K562 (cell line): ENCODE results near the gene PELI1. TPM values are rescaled to one million over a fixed set of nuclear protein-coding genes. Genes with fewer than 3 reads are reported as not detected.

Source experiments
- ATF7 ChIP-seq: fragments of 450-650 bp; IDR thresholded peaks from 2 replicates; pipeline ENCODE4 v1.7.1; 2014; ENCODE audit warnings: mild to moderate bottlenecking, moderate library complexity
- BMI1 ChIP-seq: fragments of 150-350 bp; IDR thresholded peaks from 2 replicates; pipeline ENCODE4 v1.6.1; 2014; ENCODE audit warnings: low read length
- CAMTA2 ChIP-seq: fragments of 250-450 bp; sonication (Bioruptor Pico); conservative IDR thresholded peaks from 2 replicates; pipeline ENCODE4 v1.5.1; 2022
- CEBPG ChIP-seq, 3 experiments: fragments of 200-800 bp in 1 of 3; sonication (Bioruptor generic) in 1 of 3; sonication (generic) in 1 of 3; formaldehyde crosslinking in 1 of 3; IDR thresholded peaks in 2 of 3; conservative IDR thresholded peaks in 1 of 3; 2 replicates each; pipeline versions ENCODE4 v1.6.1 to v1.8.0; 2016 to 2022; ENCODE audit warnings: missing compliant biosample characterization in 2 of 3, missing genetic modification characterization in 2 of 3, mild to moderate bottlenecking in 1 of 3, missing genetic modification reagents in 1 of 3
- EP300 ChIP-seq: IDR thresholded peaks from 2 replicates; pipeline ENCODE4 v1.6.1; 2012; ENCODE audit warnings: low read length, improper control_type of control experiment
- ETS2 ChIP-seq: IDR thresholded peaks from 2 replicates; pipeline ENCODE4 v1.6.1; 2016; ENCODE audit warnings: borderline replicate concordance, missing genetic modification characterization, mild to moderate bottlenecking, moderate library complexity, missing compliant biosample characterization; ENCODE audit not compliant: poor library complexity, severe bottlenecking
- IRF9 ChIP-seq: fragments of 450-650 bp; IDR thresholded peaks from 2 replicates; pipeline ENCODE4 v1.6.1; 2016; ENCODE audit warnings: missing biosample characterization, missing genetic modification characterization
- KLF10 ChIP-seq: fragments of 250-450 bp; sonication (Bioruptor Pico); IDR thresholded peaks from 2 replicates; pipeline ENCODE4 v1.6.1; 2021; ENCODE audit warnings: matching md5 sums
- MTA3 ChIP-seq: fragments of 450-650 bp; formaldehyde crosslinking; IDR thresholded peaks from 2 replicates; pipeline ENCODE4 v1.6.1; 2017; ENCODE audit warnings: mild to moderate bottlenecking, borderline replicate concordance
- NR2F6 ChIP-seq: fragments of 450-650 bp; formaldehyde crosslinking; IDR thresholded peaks from 2 replicates; pipeline ENCODE4 v1.4.0; 2020; ENCODE audit warnings: mild to moderate bottlenecking
- PTTG1 ChIP-seq: fragments of 450-650 bp; IDR thresholded peaks from 2 replicates; pipeline ENCODE4 v1.6.1; 2016; ENCODE audit warnings: low read depth, mild to moderate bottlenecking, missing genetic modification characterization, missing compliant biosample characterization
- RHOXF2B ChIP-seq: fragments of 250-450 bp; sonication (Bioruptor Pico); conservative IDR thresholded peaks from 2 replicates; pipeline ENCODE4 v1.5.1; 2021
- TOE1 ChIP-seq, 2 experiments: fragments of 450-650 bp in 1 of 2; sonication (generic) in 1 of 2; formaldehyde crosslinking in 1 of 2; IDR thresholded peaks; 2 replicates each; pipeline versions ENCODE4 v1.7.1 to v1.8.0; 2016 to 2022; ENCODE audit warnings: borderline replicate concordance in 2 of 2, mild to moderate bottlenecking in 2 of 2, antibody characterized with exemption in 1 of 2, inconsistent platforms in 1 of 2, low read depth in 1 of 2, missing genetic modification reagents in 1 of 2, moderate library complexity in 1 of 2
- ZNF140 ChIP-seq: fragments of 250-450 bp; sonication (Bioruptor Pico); IDR thresholded peaks from 2 replicates; pipeline ENCODE4 v1.8.0; 2021; ENCODE audit warnings: moderate library complexity, mild to moderate bottlenecking, inconsistent platforms
- polyA plus RNA-seq, 8 experiments: library from polyadenylated mRNA; depleted of rRNA in 4 of 8; stranded (reverse) in 5 of 8; unstranded in 3 of 8; fragments of >200 nt; fragmentation: Nextera tagmentation in 2 of 8; fragmentation: Illumina TruSeq in 1 of 8; extraction: Ambion mirVana in 2 of 8; extraction: Trizol in 1 of 8; gene quantifications; 2 replicates each; pipeline versions ENCODE4 v1.2.1 to v1.2.3, GENCODE V29; 2011 to 2014; ENCODE audit warnings: inconsistent platforms in 1 of 8, missing spikeins in 1 of 8
- total RNA-seq, 7 experiments: library from RNA; depleted of rRNA in 6 of 7; stranded (reverse); fragments of >200 nt in 6 of 7; fragmentation: Illumina TruSeq in 2 of 7; extraction: Trizol in 2 of 7; gene quantifications; 2 replicates each; pipeline versions ENCODE4 v1.2.1 to v1.2.3, GENCODE V29; 2011 to 2021; ENCODE audit warnings: low replicate concordance in 1 of 7
- TF ChIP-seq, protein P1 (sequence below): fragments of 200-800 bp; sonication (Bioruptor generic); IDR thresholded peaks from 2 replicates; pipeline ENCODE4 v1.6.1; 2016; ENCODE audit warnings: missing genetic modification characterization, missing compliant biosample characterization
- TF ChIP-seq, protein P2 (sequence below): sonication (generic); formaldehyde crosslinking; IDR thresholded peaks from 2 replicates; pipeline ENCODE4 v1.8.0; 2023; ENCODE audit warnings: mild to moderate bottlenecking, missing genetic modification reagents

PELI1 gene
- total and polyA plus RNA-seq, 9 of the 15 experiments (the other 6 are each of a cell fraction or from before 2014, with no cell fraction given), result 3.3 to 19.2 (median 12.5) TPM

DNA sequence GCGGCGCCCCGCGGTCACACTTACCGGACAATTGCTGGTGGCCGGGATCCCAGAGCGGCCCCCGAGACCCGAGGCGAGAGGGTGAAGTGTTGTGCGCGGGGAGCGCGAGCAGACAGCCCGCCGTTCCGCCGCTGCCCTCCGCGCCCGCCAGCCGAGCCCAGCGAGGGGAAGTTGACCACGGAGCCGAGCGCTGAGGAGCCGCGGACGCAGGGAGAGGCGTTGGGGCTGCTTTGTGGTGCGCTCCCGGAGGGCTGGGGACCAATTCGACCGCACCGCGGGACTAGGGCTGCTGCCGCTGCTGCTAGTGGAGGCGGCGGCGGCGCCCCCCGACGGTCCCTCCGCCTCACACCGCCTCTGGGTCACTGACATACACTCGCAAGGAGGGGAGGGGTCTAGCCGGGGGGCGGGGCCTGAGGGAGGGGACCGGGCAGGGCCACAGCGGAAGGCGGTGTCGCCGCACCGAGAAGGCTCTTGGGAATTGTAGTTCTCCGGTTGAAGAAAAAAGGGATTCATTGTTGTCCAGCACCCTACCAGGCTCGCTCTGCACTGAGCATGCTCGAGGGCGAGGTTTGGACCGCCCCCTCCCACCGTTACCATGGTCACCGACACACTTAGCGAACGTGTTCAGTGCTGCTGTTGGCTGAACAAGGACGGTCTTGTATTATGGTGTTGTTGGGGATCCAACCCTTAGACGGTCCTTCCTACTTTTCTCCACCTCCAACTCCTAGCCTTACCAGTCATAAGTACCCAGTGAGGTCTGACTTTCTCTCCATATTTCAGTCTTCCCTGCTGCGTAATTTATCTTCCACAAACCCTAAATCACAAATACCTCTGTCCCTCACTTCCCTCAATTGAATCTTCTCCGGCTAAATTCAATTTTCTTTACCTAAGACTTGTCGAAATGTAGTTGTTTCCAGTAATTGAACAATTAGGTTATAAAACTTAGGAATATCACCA is at the start of gene PELI1 (continued):
- TF ChIP-seq, protein P1, sequence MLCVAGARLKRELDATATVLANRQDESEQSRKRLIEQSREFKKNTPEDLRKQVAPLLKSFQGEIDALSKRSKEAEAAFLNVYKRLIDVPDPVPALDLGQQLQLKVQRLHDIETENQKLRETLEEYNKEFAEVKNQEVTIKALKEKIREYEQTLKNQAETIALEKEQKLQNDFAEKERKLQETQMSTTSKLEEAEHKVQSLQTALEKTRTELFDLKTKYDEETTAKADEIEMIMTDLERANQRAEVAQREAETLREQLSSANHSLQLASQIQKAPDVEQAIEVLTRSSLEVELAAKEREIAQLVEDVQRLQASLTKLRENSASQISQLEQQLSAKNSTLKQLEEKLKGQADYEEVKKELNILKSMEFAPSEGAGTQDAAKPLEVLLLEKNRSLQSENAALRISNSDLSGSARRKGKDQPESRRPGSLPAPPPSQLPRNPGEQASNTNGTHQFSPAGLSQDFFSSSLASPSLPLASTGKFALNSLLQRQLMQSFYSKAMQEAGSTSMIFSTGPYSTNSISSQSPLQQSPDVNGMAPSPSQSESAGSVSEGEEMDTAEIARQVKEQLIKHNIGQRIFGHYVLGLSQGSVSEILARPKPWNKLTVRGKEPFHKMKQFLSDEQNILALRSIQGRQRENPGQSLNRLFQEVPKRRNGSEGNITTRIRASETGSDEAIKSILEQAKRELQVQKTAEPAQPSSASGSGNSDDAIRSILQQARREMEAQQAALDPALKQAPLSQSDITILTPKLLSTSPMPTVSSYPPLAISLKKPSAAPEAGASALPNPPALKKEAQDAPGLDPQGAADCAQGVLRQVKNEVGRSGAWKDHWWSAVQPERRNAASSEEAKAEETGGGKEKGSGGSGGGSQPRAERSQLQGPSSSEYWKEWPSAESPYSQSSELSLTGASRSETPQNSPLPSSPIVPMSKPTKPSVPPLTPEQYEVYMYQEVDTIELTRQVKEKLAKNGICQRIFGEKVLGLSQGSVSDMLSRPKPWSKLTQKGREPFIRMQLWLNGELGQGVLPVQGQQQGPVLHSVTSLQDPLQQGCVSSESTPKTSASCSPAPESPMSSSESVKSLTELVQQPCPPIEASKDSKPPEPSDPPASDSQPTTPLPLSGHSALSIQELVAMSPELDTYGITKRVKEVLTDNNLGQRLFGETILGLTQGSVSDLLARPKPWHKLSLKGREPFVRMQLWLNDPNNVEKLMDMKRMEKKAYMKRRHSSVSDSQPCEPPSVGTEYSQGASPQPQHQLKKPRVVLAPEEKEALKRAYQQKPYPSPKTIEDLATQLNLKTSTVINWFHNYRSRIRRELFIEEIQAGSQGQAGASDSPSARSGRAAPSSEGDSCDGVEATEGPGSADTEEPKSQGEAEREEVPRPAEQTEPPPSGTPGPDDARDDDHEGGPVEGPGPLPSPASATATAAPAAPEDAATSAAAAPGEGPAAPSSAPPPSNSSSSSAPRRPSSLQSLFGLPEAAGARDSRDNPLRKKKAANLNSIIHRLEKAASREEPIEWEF, result no peak
- no peak for TF ChIP-seq NR2F6
- TF ChIP-seq MTA3, result no peak
- peak; percentile 22; the same call in 1 of the 2 replicates for TF ChIP-seq ATF7
- TF ChIP-seq, protein P2, sequence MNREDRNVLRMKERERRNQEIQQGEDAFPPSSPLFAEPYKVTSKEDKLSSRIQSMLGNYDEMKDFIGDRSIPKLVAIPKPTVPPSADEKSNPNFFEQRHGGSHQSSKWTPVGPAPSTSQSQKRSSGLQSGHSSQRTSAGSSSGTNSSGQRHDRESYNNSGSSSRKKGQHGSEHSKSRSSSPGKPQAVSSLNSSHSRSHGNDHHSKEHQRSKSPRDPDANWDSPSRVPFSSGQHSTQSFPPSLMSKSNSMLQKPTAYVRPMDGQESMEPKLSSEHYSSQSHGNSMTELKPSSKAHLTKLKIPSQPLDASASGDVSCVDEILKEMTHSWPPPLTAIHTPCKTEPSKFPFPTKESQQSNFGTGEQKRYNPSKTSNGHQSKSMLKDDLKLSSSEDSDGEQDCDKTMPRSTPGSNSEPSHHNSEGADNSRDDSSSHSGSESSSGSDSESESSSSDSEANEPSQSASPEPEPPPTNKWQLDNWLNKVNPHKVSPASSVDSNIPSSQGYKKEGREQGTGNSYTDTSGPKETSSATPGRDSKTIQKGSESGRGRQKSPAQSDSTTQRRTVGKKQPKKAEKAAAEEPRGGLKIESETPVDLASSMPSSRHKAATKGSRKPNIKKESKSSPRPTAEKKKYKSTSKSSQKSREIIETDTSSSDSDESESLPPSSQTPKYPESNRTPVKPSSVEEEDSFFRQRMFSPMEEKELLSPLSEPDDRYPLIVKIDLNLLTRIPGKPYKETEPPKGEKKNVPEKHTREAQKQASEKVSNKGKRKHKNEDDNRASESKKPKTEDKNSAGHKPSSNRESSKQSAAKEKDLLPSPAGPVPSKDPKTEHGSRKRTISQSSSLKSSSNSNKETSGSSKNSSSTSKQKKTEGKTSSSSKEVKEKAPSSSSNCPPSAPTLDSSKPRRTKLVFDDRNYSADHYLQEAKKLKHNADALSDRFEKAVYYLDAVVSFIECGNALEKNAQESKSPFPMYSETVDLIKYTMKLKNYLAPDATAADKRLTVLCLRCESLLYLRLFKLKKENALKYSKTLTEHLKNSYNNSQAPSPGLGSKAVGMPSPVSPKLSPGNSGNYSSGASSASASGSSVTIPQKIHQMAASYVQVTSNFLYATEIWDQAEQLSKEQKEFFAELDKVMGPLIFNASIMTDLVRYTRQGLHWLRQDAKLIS (CRISPR knock-in tag), result peak; percentile 92; the same call in 1 of the 2 replicates
- no peak for TF ChIP-seq ZNF140 (CRISPR knock-in tag)
- no peak for TF ChIP-seq KLF10 (CRISPR knock-in tag)
- no peak for TF ChIP-seq TOE1 (IDR thresholded peaks at IDR 0.05; ENCODE audit: borderline replicate concordance)
- no peak for TF ChIP-seq TOE1 (CRISPR knock-in tag; IDR thresholded peaks at IDR 0.05; ENCODE audit: borderline replicate concordance, low read depth)
- no peak for TF ChIP-seq EP300
- TF ChIP-seq ETS2 (tag), result no peak
- TF ChIP-seq RHOXF2B (CRISPR knock-in tag), result no peak
- no peak for TF ChIP-seq PTTG1 (tag)
- no peak for TF ChIP-seq IRF9 (tag)
- peak; percentile 75; the same call in 1 of the 2 replicates for TF ChIP-seq BMI1
- TF ChIP-seq CAMTA2 (CRISPR knock-in tag), result no peak
- no peak for TF ChIP-seq CEBPG (CRISPR knock-in tag; IDR thresholded peaks at IDR 0.05)
- TF ChIP-seq CEBPG (tag; conservative IDR thresholded peaks at IDR 0.05 in 1 of 2, IDR thresholded peaks at IDR 0.05 in 1 of 2), result no peak
